Measurements from ENCODE around the gene CAMK1D.

Gene CAMK1D

GRCh38 chr10:12832096-12832495 is 482.7 kb downstream of the CAMK1D start:
- no peak for DNase-seq (ENCODE audit: low read depth)
- TF ChIP-seq CTCF (conservative IDR thresholded peaks at IDR 0.05; ENCODE audit: low read depth, low read length): no peak
- no peak overlapping the region for H3K4me3 ChIP-seq (ENCODE audit: low read length)

GRCh38 chr10:12833451-12833850 is 484.1 kb downstream of the CAMK1D start:
- no peak for DNase-seq (ENCODE audit: low read depth)
- TF ChIP-seq CTCF (conservative IDR thresholded peaks at IDR 0.05; ENCODE audit: low read depth, low read length): no peak
- H3K4me3 ChIP-seq (ENCODE audit: low read length): no peak overlapping the region

GRCh38 chr10:12834116-12834665 is 484.8 kb downstream of the CAMK1D start:
- no peak overlapping the region for H3K4me3 ChIP-seq (ENCODE audit: low read length)
- no peak for DNase-seq (ENCODE audit: low read depth)
- TF ChIP-seq CTCF (conservative IDR thresholded peaks at IDR 0.05; ENCODE audit: low read depth, low read length): no peak

GRCh38 chr10:12834721-12835120 is 485.4 kb downstream of the CAMK1D start:
- no peak for TF ChIP-seq CTCF (conservative IDR thresholded peaks at IDR 0.05; ENCODE audit: low read depth, low read length)
- H3K4me3 ChIP-seq (ENCODE audit: low read length): no peak overlapping the region
- no peak for DNase-seq (ENCODE audit: low read depth)

GRCh38 chr10:12835709-12836108 is 486.4 kb downstream of the CAMK1D start:
- no peak overlapping the region for H3K4me3 ChIP-seq (ENCODE audit: low read length)
- no peak for TF ChIP-seq CTCF (conservative IDR thresholded peaks at IDR 0.05; ENCODE audit: low read depth, low read length)
- DNase-seq (ENCODE audit: low read depth): peak; percentile 74

GRCh38 chr10:12838366-12838765 is 489.0 kb downstream of the CAMK1D start:
- DNase-seq (ENCODE audit: low read depth): no peak
- TF ChIP-seq CTCF (conservative IDR thresholded peaks at IDR 0.05; ENCODE audit: low read depth, low read length): no peak

GRCh38 chr10:12838995-12839927 is 489.9 kb downstream of the CAMK1D start:
- no peak for DNase-seq (ENCODE audit: low read depth)
- no peak for TF ChIP-seq CTCF (conservative IDR thresholded peaks at IDR 0.05; ENCODE audit: low read depth, low read length)

More at GRCh38 chr10:12838366-12838765, 489.0 kb downstream of the CAMK1D start:
- H3K4me3 ChIP-seq (ENCODE audit: low read length): no peak overlapping the region

More at GRCh38 chr10:12838995-12839927, 489.9 kb downstream of the CAMK1D start:
- H3K4me3 ChIP-seq (ENCODE audit: low read length): no peak overlapping the region
